Liver (tissue), 9 donors: ENCODE results near the gene SPATS2. TPM values are rescaled to one million over a fixed set of nuclear protein-coding genes. Genes with fewer than 3 reads are reported as not detected.

ENCODE experiments used
- DNase-seq: peaks from one replicate; pipeline ENCODE4 v3.0.0-alpha.2; 2017; ENCODE audit warnings: low spot score
- H3K27ac ChIP-seq, 2 donors: one replicate each; pipeline ENCODE4 v1.7.0; 2013; ENCODE audit warnings: inconsistent platforms in 2 of 2, low read length in 2 of 2, control low read depth in 1 of 2, low read depth in 1 of 2, mild to moderate bottlenecking in 1 of 2
- H3K27me3 ChIP-seq, 4 donors: one replicate each; pipeline versions ENCODE4 v1.6.1 to v1.7.0; 2013; ENCODE audit warnings: low read length in 3 of 4, inconsistent platforms in 1 of 4, mild to moderate bottlenecking in 1 of 4, moderate library complexity in 1 of 4; ENCODE audit not compliant: control insufficient read depth in 4 of 4, insufficient read depth in 4 of 4
- H3K36me3 ChIP-seq, 4 donors: one replicate each; pipeline versions ENCODE4 v1.6.1 to v1.7.0; 2013; ENCODE audit warnings: low read length in 3 of 4, mild to moderate bottlenecking in 3 of 4, low read depth in 1 of 4, moderate library complexity in 1 of 4; ENCODE audit not compliant: control insufficient read depth in 4 of 4, insufficient read depth in 3 of 4
- H3K4me1 ChIP-seq, 4 donors: one replicate each; pipeline versions ENCODE4 v1.6.1 to v1.7.0; 2013; ENCODE audit warnings: low read length in 3 of 4, mild to moderate bottlenecking in 3 of 4, moderate library complexity in 1 of 4; ENCODE audit not compliant: control insufficient read depth in 4 of 4, insufficient read depth in 4 of 4
- H3K4me3 ChIP-seq, 3 donors: one replicate each; pipeline versions ENCODE4 v1.6.1 to v1.7.0; 2013; ENCODE audit warnings: low read length in 3 of 3, control low read depth in 1 of 3, low read depth in 1 of 3, mild to moderate bottlenecking in 1 of 3
- H3K9ac ChIP-seq, 2 donors: one replicate each; pipeline ENCODE4 v1.7.0; 2013; ENCODE audit warnings: low read length in 2 of 2, mild to moderate bottlenecking in 2 of 2, moderate library complexity in 2 of 2, control low read depth in 1 of 2, low read depth in 1 of 2
- H3K9me3 ChIP-seq, 4 donors: one replicate each; pipeline versions ENCODE4 v1.6.1 to v1.7.0; 2013; ENCODE audit warnings: low read length in 3 of 4; ENCODE audit not compliant: control insufficient read depth in 4 of 4
- EGR1 ChIP-seq, 2 donors: IDR thresholded peaks; 2 replicates each; pipeline ENCODE4 v1.6.1; 2016 to 2018; ENCODE audit warnings: antibody characterized with exemption in 2 of 2, low read depth in 2 of 2
- FOXA1 ChIP-seq: IDR thresholded peaks from 2 replicates; pipeline ENCODE4 v1.6.1; 2016; ENCODE audit warnings: antibody characterized with exemption
- FOXA2 ChIP-seq: IDR thresholded peaks from 2 replicates; pipeline ENCODE4 v1.6.1; 2016; ENCODE audit warnings: antibody characterized with exemption
- GABPA ChIP-seq, 2 donors: IDR thresholded peaks in 1 of 2; conservative IDR thresholded peaks in 1 of 2; 2 replicates each; pipeline ENCODE4 v1.6.1; 2016; ENCODE audit warnings: antibody characterized with exemption in 2 of 2, mild to moderate bottlenecking in 1 of 2, moderate library complexity in 1 of 2
- HNF4A ChIP-seq, 2 donors: conservative IDR thresholded peaks; 2 replicates each; pipeline ENCODE4 v1.6.1; 2016; ENCODE audit warnings: antibody characterized with exemption in 2 of 2, mild to moderate bottlenecking in 2 of 2
- HNF4G ChIP-seq: IDR thresholded peaks from 2 replicates; pipeline ENCODE4 v1.6.1; 2016; ENCODE audit warnings: antibody characterized with exemption
- JUND ChIP-seq, 2 donors: IDR thresholded peaks; 2 replicates each; pipeline ENCODE4 v1.6.1; 2016; ENCODE audit warnings: antibody characterized with exemption in 2 of 2
- NR2F2 ChIP-seq: IDR thresholded peaks from 2 replicates; pipeline ENCODE4 v1.6.1; 2016; ENCODE audit warnings: antibody characterized with exemption
- RAD21 ChIP-seq, 2 donors: IDR thresholded peaks; 2 replicates each; pipeline ENCODE4 v1.6.1; 2016; ENCODE audit warnings: antibody characterized with exemption in 2 of 2, mild to moderate bottlenecking in 2 of 2
- RXRA ChIP-seq, 2 donors: IDR thresholded peaks; 2 replicates each; pipeline ENCODE4 v1.6.1; 2017 to 2018; ENCODE audit warnings: antibody characterized with exemption in 2 of 2, mild to moderate bottlenecking in 1 of 2
- SP1 ChIP-seq: IDR thresholded peaks from 2 replicates; pipeline ENCODE4 v1.6.1; 2018; ENCODE audit warnings: antibody characterized with exemption, mild to moderate bottlenecking
- TAF1 ChIP-seq: conservative IDR thresholded peaks from 2 replicates; pipeline ENCODE4 v1.6.1; 2016; ENCODE audit warnings: antibody characterized with exemption, mild to moderate bottlenecking
- WGBS: extraction: QIAGEN DNeasy Blood & Tissue Kit; methylation state at CpG from one replicate; pipeline ENCODE4 v1.1.7; 2013; 5-methylcytosine and 5-hydroxymethylcytosine counted together
- polyA plus RNA-seq, 2 donors: library from polyadenylated mRNA; stranded (reverse) in 1 of 2; unstranded in 1 of 2; fragments of 200-250 nt in 1 of 2; fragments of >200 nt in 1 of 2; fragmentation: Nextera tagmentation in 1 of 2; extraction: Ambion mirVana in 1 of 2; gene quantifications; one replicate each; pipeline versions ENCODE4 v1.2.1 to v1.2.3, GENCODE V29; 2013 to 2015
- total RNA-seq, 2 donors: library from RNA; depleted of rRNA; stranded (reverse); fragments of >200 nt; gene quantifications; one replicate each; pipeline ENCODE4 v1.2.3, GENCODE V29; 2014
- TF ChIP-seq, protein P1 (sequence below): IDR thresholded peaks from 2 replicates; pipeline ENCODE4 v1.6.1; 2016; ENCODE audit warnings: antibody characterized with exemption
- TF ChIP-seq, protein P2 (sequence below): IDR thresholded peaks from 2 replicates; pipeline ENCODE4 v1.6.1; 2016; ENCODE audit warnings: antibody characterized with exemption
- TF ChIP-seq, protein P3 (sequence below): fragments of 150-350 bp; IDR thresholded peaks from 2 replicates; pipeline ENCODE4 v1.5.1; 2017; ENCODE audit warnings: improper control_type of control experiment, low read depth, low read length; ENCODE audit not compliant: missing input control
- TF ChIP-seq, protein P4 (sequence below): IDR thresholded peaks from 2 replicates; pipeline ENCODE4 v1.6.1; 2016; ENCODE audit warnings: antibody characterized with exemption, mild to moderate bottlenecking
- donor health status: healthy.
- donor health status: healthy.
- donor health status: healthy.
- donor health status: healthy.
- donor health status: healthy.

The SPATS2 gene
- total and polyA plus RNA-seq, 4 donors, result 2.4 to 5.2 (median 4.5) TPM

DNA sequence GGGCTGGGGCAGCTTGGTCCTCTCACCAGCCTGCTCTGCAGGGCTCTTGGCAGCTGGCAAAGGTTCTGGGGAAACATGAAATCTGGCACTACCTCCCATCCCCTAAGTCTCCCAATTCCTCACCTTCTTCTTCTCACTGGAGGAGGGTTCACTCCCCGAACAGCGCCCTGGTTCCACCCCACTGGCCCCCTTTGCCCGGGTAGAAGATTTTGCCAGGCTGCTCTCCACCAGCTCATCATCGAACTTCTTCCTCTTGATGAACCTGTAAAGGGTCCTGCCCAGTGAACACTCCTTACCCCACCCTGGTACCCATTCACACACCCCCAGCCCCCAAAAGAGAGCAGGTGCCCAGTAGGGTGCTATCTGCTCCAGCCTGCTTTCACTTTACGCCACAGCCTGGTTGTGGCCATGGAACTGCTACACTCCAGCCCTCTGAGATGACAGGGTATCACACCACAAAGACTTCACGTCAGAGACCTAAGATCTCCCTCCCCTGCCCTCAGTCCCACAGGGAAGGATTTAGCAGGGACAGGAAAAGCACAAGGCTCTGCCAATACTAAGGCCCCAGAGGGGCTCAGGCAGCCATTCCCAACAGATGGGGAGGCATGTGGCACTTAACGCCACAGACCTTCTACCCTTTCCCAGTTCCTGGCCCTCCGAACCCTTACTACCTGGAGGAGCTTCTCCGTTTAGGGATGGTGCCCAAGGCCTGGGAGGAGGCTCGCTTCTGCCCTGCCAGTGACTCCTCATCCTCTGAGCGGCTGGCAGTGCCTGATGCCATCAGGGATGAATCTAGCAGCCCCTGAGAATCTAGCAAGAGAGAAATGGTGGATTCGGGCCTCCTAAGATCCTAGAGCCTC lies 198.4 kb downstream of the SPATS2 start:
- DNase-seq, result no peak

DNA sequence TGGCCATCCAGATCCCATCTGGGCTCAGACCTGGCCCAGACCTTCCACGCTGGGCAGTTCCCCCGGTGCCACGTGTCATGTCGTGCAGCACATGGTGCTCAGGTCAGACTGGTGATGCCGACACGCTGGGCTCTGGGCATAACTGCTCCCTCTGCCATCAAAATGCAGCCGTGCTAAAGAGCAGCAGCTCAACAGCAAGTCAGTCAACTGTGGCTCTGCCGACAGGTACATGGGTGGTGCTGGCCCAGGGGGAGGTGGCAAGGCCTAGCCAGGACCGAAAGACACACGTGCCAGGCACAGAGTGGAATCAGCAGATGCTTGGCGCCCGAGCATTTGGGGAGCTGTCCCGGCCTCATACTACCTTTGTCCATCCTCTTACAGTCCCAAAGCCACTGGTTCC lies 199.1 kb downstream of the SPATS2 start:
- DNase-seq, result no peak
- Histone ChIP-seq H3K27me3 (no peaks in the 10 kb centered on the region), H3K9me3 (no peaks in the 10 kb centered on the region), H3K4me3 (no peak overlapping the region), H3K27ac (no peak overlapping the region), H3K36me3 (peaks cover 10 to 35% (median 25%) of the 10 kb centered on the region in 4 donors), H3K9ac (no peak overlapping the region), H3K4me1 (peaks cover 3 to 21% (median 19%) of the 10 kb centered on the region in 4 donors)
- TF ChIP-seq, protein P1, sequence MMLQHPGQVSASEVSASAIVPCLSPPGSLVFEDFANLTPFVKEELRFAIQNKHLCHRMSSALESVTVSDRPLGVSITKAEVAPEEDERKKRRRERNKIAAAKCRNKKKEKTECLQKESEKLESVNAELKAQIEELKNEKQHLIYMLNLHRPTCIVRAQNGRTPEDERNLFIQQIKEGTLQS, result no peak
- TF ChIP-seq, protein P2, sequence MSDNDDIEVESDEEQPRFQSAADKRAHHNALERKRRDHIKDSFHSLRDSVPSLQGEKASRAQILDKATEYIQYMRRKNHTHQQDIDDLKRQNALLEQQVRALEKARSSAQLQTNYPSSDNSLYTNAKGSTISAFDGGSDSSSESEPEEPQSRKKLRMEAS, result no peak
- TF ChIP-seq RAD21 (IDR thresholded peaks at IDR 0.05), result no peak
- no peak for TF ChIP-seq GABPA (IDR thresholded peaks at IDR 0.05 in 1 of 2, conservative IDR thresholded peaks at IDR 0.05 in 1 of 2)
- TF ChIP-seq, protein P3, sequence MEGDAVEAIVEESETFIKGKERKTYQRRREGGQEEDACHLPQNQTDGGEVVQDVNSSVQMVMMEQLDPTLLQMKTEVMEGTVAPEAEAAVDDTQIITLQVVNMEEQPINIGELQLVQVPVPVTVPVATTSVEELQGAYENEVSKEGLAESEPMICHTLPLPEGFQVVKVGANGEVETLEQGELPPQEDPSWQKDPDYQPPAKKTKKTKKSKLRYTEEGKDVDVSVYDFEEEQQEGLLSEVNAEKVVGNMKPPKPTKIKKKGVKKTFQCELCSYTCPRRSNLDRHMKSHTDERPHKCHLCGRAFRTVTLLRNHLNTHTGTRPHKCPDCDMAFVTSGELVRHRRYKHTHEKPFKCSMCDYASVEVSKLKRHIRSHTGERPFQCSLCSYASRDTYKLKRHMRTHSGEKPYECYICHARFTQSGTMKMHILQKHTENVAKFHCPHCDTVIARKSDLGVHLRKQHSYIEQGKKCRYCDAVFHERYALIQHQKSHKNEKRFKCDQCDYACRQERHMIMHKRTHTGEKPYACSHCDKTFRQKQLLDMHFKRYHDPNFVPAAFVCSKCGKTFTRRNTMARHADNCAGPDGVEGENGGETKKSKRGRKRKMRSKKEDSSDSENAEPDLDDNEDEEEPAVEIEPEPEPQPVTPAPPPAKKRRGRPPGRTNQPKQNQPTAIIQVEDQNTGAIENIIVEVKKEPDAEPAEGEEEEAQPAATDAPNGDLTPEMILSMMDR, result no peak
- TF ChIP-seq EGR1 (IDR thresholded peaks at IDR 0.05; ENCODE audit: low read depth in 2 of 2), result no peak
- 97% methylated on average over 13 of the region's 13 CpGs for WGBS

More for the DNA sequence above, 198.4 kb downstream of the SPATS2 start:
- Histone ChIP-seq H3K27ac (no peak overlapping the region), H3K36me3 (peaks cover 10 to 42% (median 30%) of the 10 kb centered on the region in 4 donors), H3K27me3 (no peaks in the 10 kb centered on the region), H3K4me1 (peaks cover 3 to 21% (median 19%) of the 10 kb centered on the region in 4 donors), H3K9me3 (no peaks in the 10 kb centered on the region), H3K4me3 (no peak overlapping the region), H3K9ac (no peak overlapping the region)
- WGBS, result 93% methylated on average over 12 of the region's 12 CpGs
- TF ChIP-seq HNF4A (conservative IDR thresholded peaks at IDR 0.05) (no peak), FOXA2 (no peak), TAF1 (no peak), NR2F2 (no peak), JUND (IDR thresholded peaks at IDR 0.05) (no peak), RXRA (IDR thresholded peaks at IDR 0.05) (no peak), GABPA (IDR thresholded peaks at IDR 0.05 in 1 of 2, conservative IDR thresholded peaks at IDR 0.05 in 1 of 2) (no peak)

DNA sequence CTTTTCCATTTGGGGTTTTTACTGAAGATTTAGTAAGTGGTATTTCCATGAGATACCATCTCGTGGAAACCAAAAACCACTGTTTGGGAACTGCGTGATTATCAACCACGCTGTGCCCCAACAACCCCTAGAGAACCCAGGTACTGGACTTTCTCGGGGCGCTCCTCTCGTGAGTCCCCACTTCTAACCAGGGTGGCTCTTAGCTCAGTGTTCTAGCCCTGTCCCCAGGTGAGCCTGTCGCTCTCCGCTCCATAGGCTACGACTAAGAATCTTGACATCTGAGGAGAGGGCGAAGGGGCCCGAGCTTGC lies 200.0 kb downstream of the SPATS2 start:
- Histone ChIP-seq H3K9me3 (no peaks in the 10 kb centered on the region), H3K36me3 (peaks cover 10 to 28% (median 22%) of the 10 kb centered on the region in 4 donors), H3K4me3 (peak overlapping the region; percentile 64 to 96 (median 95)), H3K27ac (no peak overlapping the region), H3K4me1 (peaks cover 3 to 21% (median 19%) of the 10 kb centered on the region in 4 donors), H3K9ac (peak overlapping the region; percentile 86 to 94), H3K27me3 (no peaks in the 10 kb centered on the region)
- no peak for DNase-seq
- WGBS, result 7% methylated on average over 11 of the region's 11 CpGs
- TF ChIP-seq, protein P3, result no peak
- TF ChIP-seq, protein P1, result no peak
- no peak for TF ChIP-seq EGR1 (IDR thresholded peaks at IDR 0.05; ENCODE audit: low read depth in 2 of 2)
- TF ChIP-seq RXRA (IDR thresholded peaks at IDR 0.05), result no peak
- TF ChIP-seq FOXA1, result no peak
- TF ChIP-seq FOXA2, result no peak
- TF ChIP-seq HNF4A (conservative IDR thresholded peaks at IDR 0.05), result no peak
- no peak for TF ChIP-seq SP1
- TF ChIP-seq, protein P4, sequence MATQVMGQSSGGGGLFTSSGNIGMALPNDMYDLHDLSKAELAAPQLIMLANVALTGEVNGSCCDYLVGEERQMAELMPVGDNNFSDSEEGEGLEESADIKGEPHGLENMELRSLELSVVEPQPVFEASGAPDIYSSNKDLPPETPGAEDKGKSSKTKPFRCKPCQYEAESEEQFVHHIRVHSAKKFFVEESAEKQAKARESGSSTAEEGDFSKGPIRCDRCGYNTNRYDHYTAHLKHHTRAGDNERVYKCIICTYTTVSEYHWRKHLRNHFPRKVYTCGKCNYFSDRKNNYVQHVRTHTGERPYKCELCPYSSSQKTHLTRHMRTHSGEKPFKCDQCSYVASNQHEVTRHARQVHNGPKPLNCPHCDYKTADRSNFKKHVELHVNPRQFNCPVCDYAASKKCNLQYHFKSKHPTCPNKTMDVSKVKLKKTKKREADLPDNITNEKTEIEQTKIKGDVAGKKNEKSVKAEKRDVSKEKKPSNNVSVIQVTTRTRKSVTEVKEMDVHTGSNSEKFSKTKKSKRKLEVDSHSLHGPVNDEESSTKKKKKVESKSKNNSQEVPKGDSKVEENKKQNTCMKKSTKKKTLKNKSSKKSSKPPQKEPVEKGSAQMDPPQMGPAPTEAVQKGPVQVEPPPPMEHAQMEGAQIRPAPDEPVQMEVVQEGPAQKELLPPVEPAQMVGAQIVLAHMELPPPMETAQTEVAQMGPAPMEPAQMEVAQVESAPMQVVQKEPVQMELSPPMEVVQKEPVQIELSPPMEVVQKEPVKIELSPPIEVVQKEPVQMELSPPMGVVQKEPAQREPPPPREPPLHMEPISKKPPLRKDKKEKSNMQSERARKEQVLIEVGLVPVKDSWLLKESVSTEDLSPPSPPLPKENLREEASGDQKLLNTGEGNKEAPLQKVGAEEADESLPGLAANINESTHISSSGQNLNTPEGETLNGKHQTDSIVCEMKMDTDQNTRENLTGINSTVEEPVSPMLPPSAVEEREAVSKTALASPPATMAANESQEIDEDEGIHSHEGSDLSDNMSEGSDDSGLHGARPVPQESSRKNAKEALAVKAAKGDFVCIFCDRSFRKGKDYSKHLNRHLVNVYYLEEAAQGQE, result no peak
- TF ChIP-seq NR2F2, result no peak
- TF ChIP-seq, protein P2, result no peak
- TF ChIP-seq HNF4G, result no peak
